GM20000 (cell line): ENCODE measurements around the gene ZNF766.

Source experiments
- DNase-seq: peaks from one replicate; pipeline ENCODE4 v3.0.0; 2012; ENCODE audit warnings: low spot score
- CTCF ChIP-seq: IDR thresholded peaks from 2 replicates; pipeline ENCODE4 v1.5.1; 2012; ENCODE audit warnings: mild to moderate bottlenecking, control low read depth; ENCODE audit errors: extremely low read depth, missing control alignments

The ZNF766 gene

GRCh38 chr19:52227980-52228379 lies 41.4 kb upstream of the ZNF766 start:
- TF ChIP-seq CTCF: no peak
- DNase-seq: no peak

GRCh38 chr19:52229524-52229923 lies 39.9 kb upstream of the ZNF766 start:
- no peak for TF ChIP-seq CTCF
- DNase-seq: no peak

- no peak for TF ChIP-seq CTCF
- peak; percentile 4 for DNase-seq
Observed at GRCh38 chr19:52230685-52231084, 38.7 kb upstream of the ZNF766 start.

GRCh38 chr19:52231154-52231910 lies 38.1 kb upstream of the ZNF766 start:
- no peak for TF ChIP-seq CTCF
- DNase-seq: no peak

- no peak for TF ChIP-seq CTCF
Observed at GRCh38 chr19:52234406-52234805, 35.0 kb upstream of the ZNF766 start.

GRCh38 chr19:52237197-52237596 lies 32.2 kb upstream of the ZNF766 start:
- no peak for TF ChIP-seq CTCF
- no peak for DNase-seq

More at GRCh38 chr19:52234406-52234805, 35.0 kb upstream of the ZNF766 start:
- no peak for DNase-seq

- TF ChIP-seq CTCF: peak; percentile 95
Observed at GRCh38 chr19:52237771-52238400, 31.5 kb upstream of the ZNF766 start.

More at GRCh38 chr19:52237771-52238400, 31.5 kb upstream of the ZNF766 start:
- DNase-seq: no peak
